ENCODE data around the gene RASGRP1. TPM values are rescaled to one million over a fixed set of nuclear protein-coding genes. Genes with fewer than 3 reads are reported as not detected.

The RASGRP1 gene
- total RNA-seq, 1 experiment from 2014 or later, result 1.6 TPM

DNA sequence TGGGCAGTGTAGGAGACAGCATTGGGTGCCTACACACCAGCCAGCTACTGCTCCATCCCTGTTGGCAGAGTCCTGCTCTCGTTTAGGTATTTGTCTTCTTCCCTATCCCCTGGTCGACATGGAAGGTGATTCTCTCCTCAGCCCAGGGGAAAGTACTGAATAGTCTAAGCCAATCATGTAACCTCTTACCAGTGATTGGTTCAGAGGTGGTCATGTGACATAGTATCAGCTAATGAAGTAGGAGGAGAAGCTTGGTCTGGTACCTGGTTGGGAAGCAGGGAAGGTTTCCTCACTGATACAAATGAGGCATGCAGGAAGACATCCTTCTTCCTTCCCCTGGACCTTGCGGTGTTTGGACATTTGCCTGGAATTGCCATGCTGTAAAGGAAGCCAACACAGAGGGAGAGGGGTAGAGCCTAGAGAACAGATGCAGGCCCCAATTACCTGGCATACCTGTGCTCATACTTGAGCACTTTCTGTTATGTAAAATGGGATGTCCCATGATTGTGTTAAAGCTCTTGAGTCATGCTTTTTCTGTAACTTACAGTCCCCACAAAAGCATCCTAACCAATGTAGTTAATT, 32.7 kb upstream of the RASGRP1 start:
- no TSS peak for BruUV-seq (replicated peaks)
- Histone ChIP-seq H3K36me3 (ENCODE audit: control insufficient read depth in 1 of 2, insufficient read depth in 2 of 2, low read length in 2 of 2) (no peaks in the 10 kb centered on the region), H3K9me3 (ENCODE audit: control insufficient read depth in 1 of 2, insufficient read depth in 1 of 2, low read depth in 1 of 2, low read length in 2 of 2) (no peaks in the 10 kb centered on the region), H3K27ac (ENCODE audit: low read depth, low read length) (no peak overlapping the region), H4K20me1 (ENCODE audit: insufficient read depth) (no peaks in the 10 kb centered on the region), H3K9ac (ENCODE audit: low read length) (no peak overlapping the region), H3K79me2 (ENCODE audit: insufficient read depth, low read length) (no peaks in the 10 kb centered on the region), H3K9me2 (ENCODE audit: insufficient read depth) (no peaks in the 10 kb centered on the region), H3K27me3 (ENCODE audit: insufficient read depth, low read length) (peaks cover 32% of the 10 kb centered on the region), H3K4me2 (ENCODE audit: low read length) (no peak overlapping the region), H3K4me1 (ENCODE audit: control insufficient read depth in 1 of 2, insufficient read depth in 2 of 2, low read length in 2 of 2) (peaks cover 0 to 4% of the 10 kb centered on the region in 2 experiments; a peak in 1 of 4 replicates), H2AFZ (ENCODE audit: low read depth, low read length, poor library complexity, severe bottlenecking) (no peak overlapping the region), H3K4me3 (replicated peaks in 1 of 2; ENCODE audit: low read depth in 1 of 2, low read length in 2 of 2) (no peak overlapping the region)
- POLR2A ChIA-PET, result no interaction called here
- RAD21 ChIA-PET (ENCODE audit: low non-redundant PET in 1 of 2, low total read pairs in 2 of 2, uncharacterized antibody in 2 of 2, unreplicated experiment in 2 of 2), result no interaction called here
- intact Hi-C loops (cut with micrococcal nuclease), result no loop called here
- CTCF ChIA-PET, result no interaction called here
- TF ChIP-seq CBX3 (IDR thresholded peaks at IDR 0.05; ENCODE audit: low read depth), result no peak
- no peak for TF ChIP-seq POLR2AphosphoS5 (IDR thresholded peaks at IDR 0.05; ENCODE audit: low read depth, low read length)
- no peak for TF ChIP-seq EZH2 (IDR thresholded peaks at IDR 0.05)
- TF ChIP-seq CTCF (IDR thresholded peaks at IDR 0.05 in 2 of 3, conservative IDR thresholded peaks at IDR 0.05 in 1 of 3; ENCODE audit: borderline replicate concordance in 1 of 3, insufficient read depth in 1 of 3, low read depth in 2 of 3, low read length in 2 of 3), result no peak
- no peak for TF ChIP-seq SRF (IDR thresholded peaks at IDR 0.05; ENCODE audit: low read depth)
- TF ChIP-seq ELF1 (IDR thresholded peaks at IDR 0.05; ENCODE audit: borderline replicate concordance, low read depth), result no peak
- TF ChIP-seq ZBTB33 (IDR thresholded peaks at IDR 0.05; ENCODE audit: extremely low read depth, insufficient replicate concordance, low read length), result no peak
- TF ChIP-seq POLR2A (IDR thresholded peaks at IDR 0.05; ENCODE audit: borderline replicate concordance, extremely low read depth, insufficient read depth, insufficient read length), result no peak
- TF ChIP-seq ZFX (IDR thresholded peaks at IDR 0.05), result no peak
- TF ChIP-seq REST (IDR thresholded peaks at IDR 0.05; ENCODE audit: low read depth), result no peak
- TF ChIP-seq YY1 (IDR thresholded peaks at IDR 0.05; ENCODE audit: extremely low read depth, insufficient replicate concordance, low read depth, low read length), result no peak
- TF ChIP-seq ZNF274 (IDR thresholded peaks at IDR 0.05; ENCODE audit: low read depth, low read length), result no peak
- TF ChIP-seq, protein P1, sequence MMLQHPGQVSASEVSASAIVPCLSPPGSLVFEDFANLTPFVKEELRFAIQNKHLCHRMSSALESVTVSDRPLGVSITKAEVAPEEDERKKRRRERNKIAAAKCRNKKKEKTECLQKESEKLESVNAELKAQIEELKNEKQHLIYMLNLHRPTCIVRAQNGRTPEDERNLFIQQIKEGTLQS (IDR thresholded peaks at IDR 0.05), result no peak
- TF ChIP-seq MAX (IDR thresholded peaks at IDR 0.05), result no peak
- TF ChIP-seq EGR1 (IDR thresholded peaks at IDR 0.05; ENCODE audit: low read depth), result no peak
- TF ChIP-seq SP1 (IDR thresholded peaks at IDR 0.05; ENCODE audit: low read depth), result no peak
- TF ChIP-seq RAD21 (IDR thresholded peaks at IDR 0.05; ENCODE audit: low read depth), result no peak
- ATAC-seq, result no peak
- DNase-seq (ENCODE audit: low read depth, low spot score), result no peak

Measured in HCT116 (cell line).